Measurements from ENCODE around the gene EXOC6. TPM values are rescaled to one million over a fixed set of nuclear protein-coding genes. Genes with fewer than 3 reads are reported as not detected.

Gene EXOC6
- total and polyA plus RNA-seq, 3 experiments from 2014 or later: 7.3 to 10.9 (median 10.6) TPM

DNA sequence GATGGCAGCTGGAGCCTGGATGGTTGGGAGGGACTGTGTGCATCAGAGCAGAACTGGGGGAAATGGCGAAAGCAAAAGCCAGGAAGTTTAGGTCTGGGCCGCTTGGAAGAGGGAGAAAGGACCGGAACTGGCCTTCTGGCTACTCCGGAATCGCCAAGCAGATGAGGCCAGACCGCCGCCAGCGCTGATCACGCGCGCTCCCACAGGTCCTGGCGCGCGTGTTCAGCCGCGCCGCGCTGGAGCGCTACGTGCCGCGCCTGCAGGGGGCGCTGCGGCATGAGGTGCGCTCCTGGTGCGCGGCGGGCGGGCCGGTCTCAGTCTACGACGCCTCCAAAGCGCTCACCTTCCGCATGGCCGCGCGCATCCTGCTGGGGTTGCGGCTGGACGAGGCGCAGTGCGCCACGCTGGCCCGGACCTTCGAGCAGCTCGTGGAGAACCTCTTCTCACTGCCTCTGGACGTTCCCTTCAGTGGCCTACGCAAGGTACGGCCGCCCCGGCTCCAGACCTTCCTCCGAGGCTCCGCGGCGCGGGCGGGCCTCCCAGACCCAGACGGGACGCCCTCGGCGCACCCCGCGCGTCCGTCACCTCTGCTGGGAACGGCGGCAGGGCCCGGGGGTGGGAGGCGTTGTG is 214.3 kb downstream of the EXOC6 start:
- no peak overlapping the region for H3K27ac Mint-ChIP-seq
- no peaks in the 10 kb centered on the region for H3K9me3 Mint-ChIP-seq
- peaks cover 10% of the 10 kb centered on the region for H3K4me1 ChIP-seq (ENCODE audit: insufficient read depth, low read length)
- no peaks in the 10 kb centered on the region for H3K36me3 ChIP-seq (ENCODE audit: insufficient read depth, low read length)
- H3K27ac ChIP-seq (ENCODE audit: low read depth, low read length): no peak overlapping the region
- H3K27me3 ChIP-seq (ENCODE audit: insufficient read depth, low read length, poor library complexity, severe bottlenecking): no peaks in the 10 kb centered on the region
- H3K4me3 ChIP-seq (ENCODE audit: low read length): no peak overlapping the region
- peak overlapping the region in 6 of 7 donors; percentile 42 to 77 (median 74) for H3K4me3 Mint-ChIP-seq
- H3K36me3 Mint-ChIP-seq: peaks cover 11 to 20% (median 16%) of the 10 kb centered on the region in 3 donors
- peaks cover 22 to 33% of the 10 kb centered on the region in 2 donors for H3K27me3 Mint-ChIP-seq
- POLR2A ChIA-PET: no interaction called here
- CTCF ChIA-PET: no interaction called here
- DNase-seq: peak in 3 of 5 donors; percentile 5 to 17 (median 16)
- no peaks in the 10 kb centered on the region for H3K9me3 ChIP-seq (ENCODE audit: low read length)
- peaks cover 24 to 49% (median 49%) of the 10 kb centered on the region in 3 donors for H3K4me1 Mint-ChIP-seq

DNA sequence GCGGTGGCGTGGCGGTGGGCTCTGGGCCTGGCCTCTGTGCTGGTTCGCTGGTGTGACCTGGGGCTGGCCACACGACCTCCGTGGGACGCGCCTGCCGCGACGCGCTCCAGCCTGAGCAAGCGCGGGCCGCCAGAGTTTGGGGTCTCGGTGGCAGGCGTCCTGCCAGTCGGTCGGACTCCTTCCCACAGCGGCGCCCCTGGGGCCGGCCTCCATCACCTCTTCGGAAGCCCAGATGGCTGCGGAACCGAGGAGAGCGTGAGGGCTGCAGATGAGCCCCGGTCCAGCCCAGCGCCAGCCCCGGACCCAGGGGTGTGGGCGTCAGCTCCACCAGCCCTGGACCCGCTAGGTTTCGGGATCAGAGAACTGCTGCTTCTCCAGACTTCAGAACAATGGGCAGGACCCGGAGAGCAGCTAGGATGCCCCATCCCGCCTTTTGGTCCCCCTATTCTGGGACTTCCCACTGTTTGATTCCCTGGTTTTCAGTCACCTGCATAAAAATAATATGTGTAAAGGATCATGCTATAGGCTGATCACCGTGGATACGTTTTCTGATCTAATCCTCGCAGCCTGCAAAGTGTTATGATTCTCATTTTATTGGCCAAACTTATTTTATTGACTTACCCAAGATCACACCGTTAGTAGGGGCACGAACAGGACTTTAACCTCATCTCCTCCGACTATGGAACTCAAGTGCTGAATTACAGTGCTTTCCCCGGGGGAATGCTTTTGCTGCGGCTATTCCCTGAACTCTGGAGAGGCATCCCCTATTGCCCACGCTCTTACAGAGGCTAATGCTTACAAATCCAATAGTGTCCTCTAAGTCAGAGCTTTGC is 215.0 kb downstream of the EXOC6 start:
- Mint-ChIP-seq H3K27me3 (peaks cover 24 to 36% of the 10 kb centered on the region in 2 donors), H3K4me1 (peaks cover 25 to 53% (median 49%) of the 10 kb centered on the region in 3 donors), H3K9me3 (no peaks in the 10 kb centered on the region), H3K36me3 (peaks cover 9 to 16% (median 11%) of the 10 kb centered on the region in 3 donors), H3K27ac (no peak overlapping the region), H3K4me3 (peak overlapping the region in 5 of 7 donors; percentile 21 to 65 (median 36))
- Histone ChIP-seq H3K9me3 (ENCODE audit: low read length) (no peaks in the 10 kb centered on the region), H3K27me3 (ENCODE audit: insufficient read depth, low read length, poor library complexity, severe bottlenecking) (no peaks in the 10 kb centered on the region), H3K4me3 (ENCODE audit: low read length) (no peak overlapping the region), H3K27ac (ENCODE audit: low read depth, low read length) (no peak overlapping the region), H3K36me3 (ENCODE audit: insufficient read depth, low read length) (no peaks in the 10 kb centered on the region), H3K4me1 (ENCODE audit: insufficient read depth, low read length) (peaks cover 10% of the 10 kb centered on the region)
- POLR2A ChIA-PET: no interaction called here
- DNase-seq: no peak
- CTCF ChIA-PET: no interaction called here

DNA sequence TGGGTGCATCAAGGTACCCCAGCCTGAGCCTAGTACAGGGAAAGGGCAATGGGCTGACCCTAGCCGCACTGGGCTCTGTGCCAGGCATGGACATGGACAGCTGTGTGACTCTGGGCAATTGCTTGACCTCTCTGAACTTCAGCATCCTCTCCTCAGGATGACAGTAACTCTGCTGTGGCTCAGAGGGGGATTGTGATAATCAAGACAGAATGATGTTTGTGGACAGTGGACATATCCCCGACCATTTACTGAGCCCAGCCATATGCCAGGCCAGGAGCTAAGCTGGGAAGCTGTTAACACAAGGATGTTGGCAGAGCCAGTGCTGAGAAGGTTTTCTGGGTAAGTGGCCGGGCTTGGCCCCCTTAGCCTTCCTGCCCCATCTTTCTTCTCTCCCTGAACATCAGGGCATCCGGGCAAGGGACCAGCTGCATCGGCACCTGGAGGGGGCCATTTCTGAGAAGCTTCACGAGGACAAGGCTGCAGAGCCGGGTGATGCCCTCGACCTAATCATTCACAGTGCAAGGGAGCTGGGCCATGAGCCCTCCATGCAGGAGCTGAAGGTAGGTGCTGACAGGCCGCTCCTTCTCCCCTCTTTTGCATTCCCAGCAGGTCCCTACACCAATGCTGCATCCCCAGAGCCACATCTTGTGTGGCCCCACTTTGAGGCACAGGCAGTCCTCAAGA is 215.8 kb downstream of the EXOC6 start:
- CTCF ChIA-PET: interaction anchor here (1.1 kb wide), 1 partner anchor 16 kb away, joined by 3 read pairs; no protein-coding TSS in a partner anchor
- no peaks in the 10 kb centered on the region for H3K36me3 ChIP-seq (ENCODE audit: insufficient read depth, low read length)
- no peaks in the 10 kb centered on the region for H3K27me3 ChIP-seq (ENCODE audit: insufficient read depth, low read length, poor library complexity, severe bottlenecking)
- no peak for DNase-seq
- no peaks in the 10 kb centered on the region for H3K9me3 ChIP-seq (ENCODE audit: low read length)
- peaks cover 10% of the 10 kb centered on the region for H3K4me1 ChIP-seq (ENCODE audit: insufficient read depth, low read length)
- Mint-ChIP-seq H3K27me3 (peaks cover 28 to 43% of the 10 kb centered on the region in 2 donors), H3K4me3 (peak overlapping the region in 3 of 7 donors; percentile 25 to 65 (median 47)), H3K36me3 (peaks cover 5 to 9% (median 6%) of the 10 kb centered on the region in 3 donors), H3K9me3 (no peaks in the 10 kb centered on the region), H3K4me1 (peaks cover 28 to 58% (median 54%) of the 10 kb centered on the region in 3 donors), H3K27ac (no peak overlapping the region)
- POLR2A ChIA-PET: no interaction called here
- no peak overlapping the region for H3K27ac ChIP-seq (ENCODE audit: low read depth, low read length)
- no peak overlapping the region for H3K4me3 ChIP-seq (ENCODE audit: low read length)

DNA sequence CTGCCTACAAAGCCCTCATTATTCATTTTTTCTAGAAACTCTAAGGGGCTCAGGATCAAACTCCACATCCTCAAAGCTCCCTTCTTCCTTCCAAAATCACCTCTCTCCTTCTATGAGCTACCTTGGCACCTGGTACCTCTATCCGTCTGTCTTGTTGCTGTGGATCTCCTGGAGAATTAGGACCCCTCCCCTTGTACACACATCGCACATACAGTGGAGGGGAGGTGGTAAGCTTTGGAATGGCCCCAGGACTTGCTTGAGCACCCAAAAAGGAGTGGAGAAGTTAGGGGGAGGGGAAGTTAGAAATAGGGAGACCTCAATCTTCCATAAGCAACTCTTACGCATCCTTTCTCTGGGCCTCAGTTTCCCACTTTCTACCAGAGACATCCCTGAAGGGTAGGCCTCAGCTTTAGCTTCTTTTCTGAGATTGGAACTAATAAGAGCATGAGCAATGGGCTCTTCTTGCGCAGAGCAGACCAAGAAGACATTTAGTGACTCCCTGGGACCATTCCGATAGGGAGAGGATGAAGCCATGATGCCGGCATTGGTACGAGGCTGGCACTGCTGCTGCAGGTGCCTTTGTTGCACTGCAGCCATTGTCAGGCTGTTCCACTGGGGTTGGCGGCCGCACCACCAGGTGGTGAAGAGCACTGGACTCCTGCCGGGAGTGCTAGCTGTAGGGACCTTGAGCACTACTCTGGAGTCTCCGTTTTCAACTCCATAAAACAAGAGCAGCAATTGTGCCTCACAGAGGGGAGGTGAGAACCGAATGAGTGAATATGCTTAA is 216.7 kb downstream of the EXOC6 start:
- peak overlapping the region in 2 of 7 donors; percentile 5 to 9 for H3K4me3 Mint-ChIP-seq
- ChIA-PET CTCF (interaction anchor here (1.1 kb wide), 1 partner anchor 15 kb away, joined by 3 read pairs; no protein-coding TSS in a partner anchor), POLR2A (no interaction called here)
- H3K27me3 Mint-ChIP-seq: peaks cover 33 to 48% of the 10 kb centered on the region in 2 donors
- peaks cover 10% of the 10 kb centered on the region for H3K4me1 ChIP-seq (ENCODE audit: insufficient read depth, low read length)
- H3K36me3 ChIP-seq (ENCODE audit: insufficient read depth, low read length): no peaks in the 10 kb centered on the region
- no peak overlapping the region for H3K27ac Mint-ChIP-seq
- H3K36me3 Mint-ChIP-seq: no peaks in the 10 kb centered on the region
- H3K9me3 ChIP-seq (ENCODE audit: low read length): no peaks in the 10 kb centered on the region
- H3K27ac ChIP-seq (ENCODE audit: low read depth, low read length): no peak overlapping the region
- no peaks in the 10 kb centered on the region for H3K9me3 Mint-ChIP-seq
- no peaks in the 10 kb centered on the region for H3K27me3 ChIP-seq (ENCODE audit: insufficient read depth, low read length, poor library complexity, severe bottlenecking)
- DNase-seq: no peak
- peaks cover 24 to 52% (median 45%) of the 10 kb centered on the region in 3 donors for H3K4me1 Mint-ChIP-seq
- H3K4me3 ChIP-seq (ENCODE audit: low read length): no peak overlapping the region

DNA sequence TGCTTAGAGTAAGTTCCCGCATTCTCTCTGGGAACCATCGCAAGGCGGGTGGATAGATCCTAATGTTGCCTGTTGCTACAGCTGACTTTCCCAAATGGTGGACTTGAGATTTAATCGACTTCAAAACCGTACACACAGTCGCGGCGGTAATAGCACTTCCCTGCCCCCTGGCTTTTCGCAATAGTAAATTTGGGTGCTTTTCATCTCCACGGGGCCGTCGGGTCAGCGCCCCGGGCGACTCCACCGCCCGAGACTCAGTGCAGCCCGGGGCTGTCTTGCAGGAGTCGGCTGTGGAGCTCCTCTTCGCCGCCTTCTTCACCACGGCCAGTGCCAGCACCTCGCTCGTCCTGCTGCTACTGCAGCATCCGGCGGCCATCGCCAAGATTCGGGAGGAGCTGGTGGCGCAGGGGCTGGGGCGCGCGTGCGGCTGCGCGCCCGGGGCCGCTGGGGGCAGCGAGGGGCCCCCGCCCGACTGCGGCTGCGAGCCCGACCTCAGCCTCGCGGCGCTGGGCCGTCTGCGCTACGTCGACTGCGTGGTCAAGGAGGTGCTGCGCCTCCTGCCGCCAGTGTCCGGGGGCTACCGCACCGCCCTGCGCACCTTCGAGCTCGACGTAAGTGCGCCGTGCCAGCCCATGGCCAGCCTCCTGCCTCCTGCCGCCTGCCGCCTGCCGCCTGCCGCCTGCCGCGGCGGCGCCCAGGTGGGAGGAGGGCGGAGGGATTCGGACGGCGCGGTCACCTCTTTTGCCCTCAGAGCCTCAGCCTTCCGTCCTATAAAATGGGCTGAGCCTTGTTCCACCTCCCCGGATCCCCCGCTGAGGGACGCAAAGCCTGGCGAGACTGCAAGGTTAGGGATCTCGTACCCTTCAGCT is 217.6 kb downstream of the EXOC6 start:
- H3K4me3 Mint-ChIP-seq: peak overlapping the region in 2 of 7 donors; percentile 3 to 5
- peaks cover 39 to 57% of the 10 kb centered on the region in 2 donors for H3K27me3 Mint-ChIP-seq
- ChIA-PET CTCF (no interaction called here), POLR2A (no interaction called here)
- Histone ChIP-seq H3K27me3 (ENCODE audit: insufficient read depth, low read length, poor library complexity, severe bottlenecking) (peaks cover 7% of the 10 kb centered on the region), H3K4me1 (ENCODE audit: insufficient read depth, low read length) (peaks cover 10% of the 10 kb centered on the region), H3K9me3 (ENCODE audit: low read length) (no peaks in the 10 kb centered on the region), H3K27ac (ENCODE audit: low read depth, low read length) (no peak overlapping the region), H3K36me3 (ENCODE audit: insufficient read depth, low read length) (no peaks in the 10 kb centered on the region), H3K4me3 (ENCODE audit: low read length) (no peak overlapping the region)
- H3K27ac Mint-ChIP-seq: no peak overlapping the region
- no peaks in the 10 kb centered on the region for H3K9me3 Mint-ChIP-seq
- no peak for DNase-seq
- H3K36me3 Mint-ChIP-seq: no peaks in the 10 kb centered on the region
- H3K4me1 Mint-ChIP-seq: peaks cover 23 to 54% (median 47%) of the 10 kb centered on the region in 3 donors

DNA sequence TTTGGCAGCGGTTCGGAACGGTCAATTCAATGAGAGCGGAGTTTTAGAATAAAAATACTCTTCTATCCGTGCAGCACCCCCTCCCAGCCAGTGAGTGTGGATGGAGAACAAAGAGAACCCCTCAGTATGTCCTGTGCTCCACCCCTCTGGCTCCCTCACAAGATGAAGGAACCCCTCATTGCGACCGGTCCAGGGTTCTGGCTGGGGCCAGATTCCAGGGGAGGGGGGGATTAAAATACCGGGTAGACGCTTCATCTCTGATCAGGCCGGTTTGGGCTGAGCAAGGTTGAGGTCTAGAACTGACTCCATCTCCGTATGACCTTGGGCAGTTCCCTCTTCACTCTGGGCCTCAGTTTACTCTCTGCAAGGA is 218.2 kb downstream of the EXOC6 start:
- ChIA-PET POLR2A (no interaction called here), CTCF (no interaction called here)
- H3K9me3 Mint-ChIP-seq: no peaks in the 10 kb centered on the region
- no peak for DNase-seq
- H3K27me3 ChIP-seq (ENCODE audit: insufficient read depth, low read length, poor library complexity, severe bottlenecking): peaks cover 7% of the 10 kb centered on the region
- no peaks in the 10 kb centered on the region for H3K36me3 ChIP-seq (ENCODE audit: insufficient read depth, low read length)
- no peaks in the 10 kb centered on the region for H3K9me3 ChIP-seq (ENCODE audit: low read length)
- H3K27ac ChIP-seq (ENCODE audit: low read depth, low read length): no peak overlapping the region
- no peak overlapping the region for H3K4me3 ChIP-seq (ENCODE audit: low read length)
- H3K27me3 Mint-ChIP-seq: peaks cover 40 to 61% of the 10 kb centered on the region in 2 donors
- peaks cover 20 to 55% (median 47%) of the 10 kb centered on the region in 3 donors for H3K4me1 Mint-ChIP-seq
- H3K27ac Mint-ChIP-seq: peak overlapping the region in 1 of 8 donors; percentile 34
- H3K4me1 ChIP-seq (ENCODE audit: insufficient read depth, low read length): peaks cover 8% of the 10 kb centered on the region
- peak overlapping the region in 1 of 7 donors; percentile 30 for H3K4me3 Mint-ChIP-seq
- H3K36me3 Mint-ChIP-seq: no peaks in the 10 kb centered on the region
